ENCODE data around the gene YES1. TPM values are rescaled to one million over a fixed set of nuclear protein-coding genes. Genes with fewer than 3 reads are reported as not detected.

Gene YES1
- total RNA-seq, 1 donor from 2014 or later, result 17.1 TPM

DNA sequence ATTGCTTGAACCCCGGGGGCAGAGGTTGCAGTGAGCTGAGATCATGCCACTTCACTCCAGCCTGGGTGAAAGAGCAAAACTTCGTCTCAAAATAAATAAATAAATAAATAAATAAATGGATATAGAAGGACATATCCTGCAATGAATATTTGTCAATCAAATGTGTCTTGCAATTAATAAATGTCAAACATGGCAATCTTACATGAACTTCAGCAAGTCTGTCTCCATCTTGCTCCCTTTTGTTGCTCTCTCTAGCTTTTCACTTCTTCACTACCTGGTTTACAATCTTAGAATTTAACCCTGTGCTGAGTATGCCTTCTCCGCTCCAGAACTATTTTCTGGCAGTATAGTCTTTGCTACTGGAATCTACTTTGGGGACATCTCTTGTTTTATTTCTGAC is 3.3 kb upstream of the YES1 start:
- H3K4me1 Mint-ChIP-seq (ENCODE audit: low read depth, unreplicated experiment), result peaks cover 4% of the 10 kb centered on the region
- H3K4me3 Mint-ChIP-seq (ENCODE audit: unreplicated experiment), result no peak overlapping the region
- H3K27me3 Mint-ChIP-seq (ENCODE audit: unreplicated experiment), result peaks cover 4% of the 10 kb centered on the region
- DNase-seq, result no peak
- no peak overlapping the region for H3K27ac Mint-ChIP-seq (ENCODE audit: unreplicated experiment)
- no peaks in the 10 kb centered on the region for H3K36me3 Mint-ChIP-seq (ENCODE audit: unreplicated experiment)
- TF ChIP-seq, protein P1, sequence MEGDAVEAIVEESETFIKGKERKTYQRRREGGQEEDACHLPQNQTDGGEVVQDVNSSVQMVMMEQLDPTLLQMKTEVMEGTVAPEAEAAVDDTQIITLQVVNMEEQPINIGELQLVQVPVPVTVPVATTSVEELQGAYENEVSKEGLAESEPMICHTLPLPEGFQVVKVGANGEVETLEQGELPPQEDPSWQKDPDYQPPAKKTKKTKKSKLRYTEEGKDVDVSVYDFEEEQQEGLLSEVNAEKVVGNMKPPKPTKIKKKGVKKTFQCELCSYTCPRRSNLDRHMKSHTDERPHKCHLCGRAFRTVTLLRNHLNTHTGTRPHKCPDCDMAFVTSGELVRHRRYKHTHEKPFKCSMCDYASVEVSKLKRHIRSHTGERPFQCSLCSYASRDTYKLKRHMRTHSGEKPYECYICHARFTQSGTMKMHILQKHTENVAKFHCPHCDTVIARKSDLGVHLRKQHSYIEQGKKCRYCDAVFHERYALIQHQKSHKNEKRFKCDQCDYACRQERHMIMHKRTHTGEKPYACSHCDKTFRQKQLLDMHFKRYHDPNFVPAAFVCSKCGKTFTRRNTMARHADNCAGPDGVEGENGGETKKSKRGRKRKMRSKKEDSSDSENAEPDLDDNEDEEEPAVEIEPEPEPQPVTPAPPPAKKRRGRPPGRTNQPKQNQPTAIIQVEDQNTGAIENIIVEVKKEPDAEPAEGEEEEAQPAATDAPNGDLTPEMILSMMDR (IDR thresholded peaks at IDR 0.05; ENCODE audit: partially characterized antibody, unreplicated experiment), result no peak
- H3K9me3 Mint-ChIP-seq (ENCODE audit: unreplicated experiment), result peaks cover 9% of the 10 kb centered on the region

DNA sequence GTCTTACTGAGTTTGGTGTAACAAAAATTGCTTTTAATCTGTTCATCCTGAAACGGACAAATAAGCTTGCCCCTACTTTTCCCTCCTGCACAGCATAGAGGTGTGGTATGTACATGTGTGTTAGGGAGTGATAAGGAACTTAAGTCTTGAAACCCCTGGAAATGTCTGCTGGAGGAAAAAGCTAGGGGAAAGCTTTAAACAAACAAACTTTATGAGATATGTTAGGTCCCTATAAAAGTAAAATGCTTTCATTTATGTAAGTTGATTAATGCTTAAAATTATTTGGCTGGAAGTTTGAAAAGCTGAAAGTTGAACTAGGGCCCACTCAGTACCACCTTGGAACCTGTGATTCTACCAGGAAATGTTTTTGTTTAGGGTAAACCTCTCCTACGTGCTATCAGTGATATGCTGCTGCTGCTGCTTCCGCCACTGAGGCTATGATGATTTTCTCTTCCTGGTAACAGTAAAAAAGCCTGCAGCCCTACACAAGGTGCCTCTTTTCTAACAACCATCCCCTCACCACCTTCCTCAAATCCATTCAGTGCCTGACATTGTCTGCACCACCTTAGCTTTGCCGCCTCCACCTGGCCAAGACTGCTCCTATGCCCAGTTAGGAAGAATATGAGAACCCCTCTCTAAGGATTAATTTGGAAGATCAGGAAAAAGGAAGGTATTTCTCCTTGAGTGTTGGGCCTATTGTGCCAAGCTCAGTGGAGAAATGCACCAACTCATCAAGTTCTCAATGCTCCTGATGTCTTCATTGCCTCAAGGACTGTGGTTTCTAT is 2.5 kb upstream of the YES1 start:
- TF ChIP-seq, protein P1 (IDR thresholded peaks at IDR 0.05; ENCODE audit: partially characterized antibody, unreplicated experiment), result no peak
- peaks cover 9% of the 10 kb centered on the region for H3K9me3 Mint-ChIP-seq (ENCODE audit: unreplicated experiment)
- H3K27ac Mint-ChIP-seq (ENCODE audit: unreplicated experiment), result no peak overlapping the region
- peaks cover 4% of the 10 kb centered on the region for H3K4me1 Mint-ChIP-seq (ENCODE audit: low read depth, unreplicated experiment)
- H3K27me3 Mint-ChIP-seq (ENCODE audit: unreplicated experiment), result peaks cover 4% of the 10 kb centered on the region
- H3K4me3 Mint-ChIP-seq (ENCODE audit: unreplicated experiment), result no peak overlapping the region
- no peaks in the 10 kb centered on the region for H3K36me3 Mint-ChIP-seq (ENCODE audit: unreplicated experiment)
- no peak for DNase-seq

DNA sequence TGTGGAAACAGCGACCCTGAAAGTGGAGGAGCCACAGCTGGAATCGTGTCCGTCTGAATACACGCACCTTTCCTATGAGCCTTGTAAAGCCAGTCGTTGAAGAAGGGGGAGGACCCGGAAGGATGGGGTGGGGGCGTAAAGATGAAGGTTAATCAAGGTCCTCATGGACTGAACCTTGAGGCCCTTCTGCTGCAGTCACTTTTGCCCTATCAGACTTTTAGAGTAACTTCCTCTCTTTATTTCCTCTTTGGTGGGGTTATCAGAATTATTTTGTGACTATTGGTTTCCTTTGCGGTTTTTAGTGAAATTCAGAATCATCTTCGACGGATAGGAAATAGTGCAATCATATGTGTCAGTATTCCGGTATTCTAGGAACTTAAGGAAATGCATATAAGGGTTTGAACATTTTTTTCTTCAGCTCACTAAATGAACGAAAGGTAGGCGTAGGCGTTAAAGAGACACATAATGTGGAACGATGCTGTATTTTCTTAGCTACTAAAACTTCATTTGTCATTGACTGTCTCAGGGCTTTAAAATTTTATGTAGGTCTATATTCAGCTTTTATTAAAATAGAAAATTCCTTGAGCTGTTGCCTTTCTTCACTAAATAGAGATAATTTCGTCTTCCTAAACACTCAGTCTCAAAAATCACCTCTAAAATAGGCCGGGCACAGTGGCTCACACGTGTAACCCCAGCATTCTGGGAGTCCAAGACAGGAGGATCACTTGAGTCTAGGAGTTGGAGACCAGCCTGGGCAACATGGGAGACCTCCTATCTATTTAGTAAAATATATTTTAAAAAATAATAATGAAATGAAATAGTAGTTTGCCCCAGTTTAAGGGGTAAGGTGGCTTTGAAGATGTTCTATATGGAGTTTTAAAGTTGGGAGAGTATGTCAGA is 1.4 kb upstream of the YES1 start:
- H3K27me3 Mint-ChIP-seq (ENCODE audit: unreplicated experiment), result peaks cover 4% of the 10 kb centered on the region
- peak overlapping the region; percentile 98 for H3K4me3 Mint-ChIP-seq (ENCODE audit: unreplicated experiment)
- H3K27ac Mint-ChIP-seq (ENCODE audit: unreplicated experiment), result peak overlapping the region; percentile 75
- peaks cover 9% of the 10 kb centered on the region for H3K9me3 Mint-ChIP-seq (ENCODE audit: unreplicated experiment)
- peaks cover 4% of the 10 kb centered on the region for H3K4me1 Mint-ChIP-seq (ENCODE audit: low read depth, unreplicated experiment)
- no peaks in the 10 kb centered on the region for H3K36me3 Mint-ChIP-seq (ENCODE audit: unreplicated experiment)
- TF ChIP-seq, protein P1 (IDR thresholded peaks at IDR 0.05; ENCODE audit: partially characterized antibody, unreplicated experiment), result no peak
- DNase-seq, result no peak

DNA sequence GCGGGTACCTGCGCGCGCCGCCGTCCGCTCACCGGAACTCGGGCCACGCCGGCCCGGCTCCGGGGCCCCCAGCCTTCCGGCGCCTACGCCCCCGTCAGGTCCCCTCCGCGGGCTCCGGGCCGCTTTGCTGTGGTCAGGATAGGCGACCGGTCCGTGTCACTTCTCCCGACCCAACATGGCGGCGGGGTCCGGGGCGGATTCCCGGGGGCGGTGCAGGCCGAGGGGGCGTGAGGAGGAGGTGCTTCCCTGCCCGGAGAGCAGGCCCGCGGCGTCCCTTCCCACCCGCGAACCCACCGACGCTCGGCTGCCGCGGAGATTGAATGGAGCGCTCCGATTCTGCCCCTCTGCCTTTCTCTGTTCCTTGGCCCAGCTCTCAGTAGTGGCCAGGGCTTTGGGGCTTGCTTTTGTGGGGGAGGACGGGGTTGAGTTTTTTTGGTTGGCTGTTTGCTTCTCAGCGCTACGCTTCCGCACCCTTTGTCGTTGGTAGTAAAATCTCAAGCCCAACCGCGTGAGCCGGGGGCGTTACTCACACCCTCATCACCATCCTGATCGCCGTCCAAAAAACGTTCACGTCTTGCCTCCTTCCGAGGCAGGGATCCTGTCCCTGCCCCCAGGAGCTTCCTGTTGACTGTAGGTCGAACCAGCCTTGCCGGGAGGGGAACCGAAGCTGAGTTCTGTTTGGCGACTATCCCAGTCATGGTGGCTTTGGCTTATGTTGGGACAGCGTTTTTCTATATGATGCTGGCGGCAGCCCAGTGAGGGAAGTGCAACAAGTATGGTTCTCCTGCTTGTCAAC is 532 bp upstream of the YES1 start:
- Mint-ChIP-seq H3K9me3 (ENCODE audit: unreplicated experiment) (peaks cover 9% of the 10 kb centered on the region), H3K27me3 (ENCODE audit: unreplicated experiment) (peaks cover 4% of the 10 kb centered on the region), H3K4me1 (ENCODE audit: low read depth, unreplicated experiment) (peaks cover 4% of the 10 kb centered on the region), H3K36me3 (ENCODE audit: unreplicated experiment) (no peaks in the 10 kb centered on the region), H3K4me3 (ENCODE audit: unreplicated experiment) (peak overlapping the region; percentile 98), H3K27ac (ENCODE audit: unreplicated experiment) (peak overlapping the region; percentile 75)
- DNase-seq, result peak; percentile 85
- TF ChIP-seq, protein P1 (IDR thresholded peaks at IDR 0.05; ENCODE audit: partially characterized antibody, unreplicated experiment), result no peak

All from glutamatergic neuron (in vitro differentiated cells).